Measurements from ENCODE around the gene TMTC4.
A peak's percentile ranks its signal among the peaks of the same experiment; 100 is the strongest.
"Not testable (repeated sequence)": the region's sequence is repeated elsewhere in the genome, so short reads cannot be mapped to it uniquely, and the experiment has no call there.

Gene TMTC4

GRCh38 chr13:100707818-100708740, 33.5 kb upstream of the TMTC4 start:
- TF ChIP-seq, protein P1, sequence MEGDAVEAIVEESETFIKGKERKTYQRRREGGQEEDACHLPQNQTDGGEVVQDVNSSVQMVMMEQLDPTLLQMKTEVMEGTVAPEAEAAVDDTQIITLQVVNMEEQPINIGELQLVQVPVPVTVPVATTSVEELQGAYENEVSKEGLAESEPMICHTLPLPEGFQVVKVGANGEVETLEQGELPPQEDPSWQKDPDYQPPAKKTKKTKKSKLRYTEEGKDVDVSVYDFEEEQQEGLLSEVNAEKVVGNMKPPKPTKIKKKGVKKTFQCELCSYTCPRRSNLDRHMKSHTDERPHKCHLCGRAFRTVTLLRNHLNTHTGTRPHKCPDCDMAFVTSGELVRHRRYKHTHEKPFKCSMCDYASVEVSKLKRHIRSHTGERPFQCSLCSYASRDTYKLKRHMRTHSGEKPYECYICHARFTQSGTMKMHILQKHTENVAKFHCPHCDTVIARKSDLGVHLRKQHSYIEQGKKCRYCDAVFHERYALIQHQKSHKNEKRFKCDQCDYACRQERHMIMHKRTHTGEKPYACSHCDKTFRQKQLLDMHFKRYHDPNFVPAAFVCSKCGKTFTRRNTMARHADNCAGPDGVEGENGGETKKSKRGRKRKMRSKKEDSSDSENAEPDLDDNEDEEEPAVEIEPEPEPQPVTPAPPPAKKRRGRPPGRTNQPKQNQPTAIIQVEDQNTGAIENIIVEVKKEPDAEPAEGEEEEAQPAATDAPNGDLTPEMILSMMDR (conservative IDR thresholded peaks at IDR 0.05; ENCODE audit: control insufficient read depth, insufficient read depth, low read depth, low read length): no peak
- no peak overlapping the region for H3K4me3 ChIP-seq (ENCODE audit: control insufficient read depth, low read depth, low read length)
- DNase-seq (ENCODE audit: low read depth): peak; percentile 57

DNA sequence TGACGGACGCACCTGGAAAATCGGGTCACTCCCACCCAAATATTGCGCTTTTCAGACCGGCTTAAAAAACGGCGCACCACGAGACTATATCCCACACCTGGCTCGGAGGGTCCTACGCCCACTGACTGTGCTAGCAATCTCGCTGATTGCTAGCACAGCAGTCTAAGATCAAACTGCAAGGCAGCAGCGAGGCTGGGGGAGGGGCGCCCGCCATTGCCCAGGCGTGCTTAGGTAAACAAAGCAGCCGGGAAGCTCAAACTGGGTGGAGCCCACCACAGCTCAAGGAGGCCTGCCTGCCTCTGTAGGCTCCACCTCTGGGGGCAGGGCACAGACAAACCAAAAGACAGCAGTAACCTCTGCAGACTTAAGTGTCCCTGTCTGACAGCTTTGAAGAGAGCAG, 23.7 kb upstream of the TMTC4 start:
- H3K4me3 ChIP-seq (ENCODE audit: control insufficient read depth, low read depth, low read length); DNase-seq (ENCODE audit: low read depth): not testable (repeated sequence)

DNA sequence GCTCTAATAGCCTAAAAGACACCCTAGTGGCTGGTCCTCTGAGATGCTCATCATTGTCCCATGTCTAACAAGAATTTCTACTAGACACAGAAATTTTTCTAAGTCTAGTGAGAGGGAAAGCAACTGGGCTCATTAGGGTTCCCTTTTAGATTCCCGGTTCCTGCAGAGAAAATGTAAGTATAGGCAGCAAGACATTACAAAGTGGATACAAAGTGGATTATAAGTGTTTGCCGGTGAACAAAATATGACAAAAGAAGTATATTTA, 20.8 kb upstream of the TMTC4 start:
- TF ChIP-seq, protein P1 (conservative IDR thresholded peaks at IDR 0.05; ENCODE audit: control insufficient read depth, insufficient read depth, low read depth, low read length): no peak

GRCh38 chr13:100694722-100695508, 20.3 kb upstream of the TMTC4 start:
- H3K4me3 ChIP-seq (ENCODE audit: control insufficient read depth, low read depth, low read length): no peak overlapping the region
- TF ChIP-seq, protein P1 (conservative IDR thresholded peaks at IDR 0.05; ENCODE audit: control insufficient read depth, insufficient read depth, low read depth, low read length): peak; percentile 68
- peak; percentile 65 for DNase-seq (ENCODE audit: low read depth)

More for the DNA sequence above, 20.8 kb upstream of the TMTC4 start:
- no peak for DNase-seq (ENCODE audit: low read depth)
- no peak overlapping the region for H3K4me3 ChIP-seq (ENCODE audit: control insufficient read depth, low read depth, low read length)

DNA sequence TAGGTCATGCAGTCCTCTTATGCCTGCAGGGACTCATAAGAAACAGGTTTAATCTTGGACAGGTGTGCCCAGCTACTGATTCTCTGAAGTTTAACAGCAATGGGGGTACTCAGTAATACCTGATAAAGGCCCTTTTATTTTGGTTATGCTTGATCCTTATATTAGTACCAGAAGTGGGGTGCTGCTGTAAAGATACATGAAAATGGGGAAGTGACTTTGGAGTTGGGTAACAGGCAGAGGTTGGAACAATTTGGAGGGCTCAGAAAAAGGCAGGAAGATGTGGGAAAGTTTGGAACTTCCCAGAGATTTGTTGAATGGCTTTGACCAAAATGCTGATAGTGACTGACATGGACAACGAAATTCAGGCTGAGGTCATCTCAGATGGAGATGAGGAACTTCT, 14.6 kb upstream of the TMTC4 start:
- DNase-seq (ENCODE audit: low read depth): no peak
- TF ChIP-seq, protein P1 (conservative IDR thresholded peaks at IDR 0.05; ENCODE audit: control insufficient read depth, insufficient read depth, low read depth, low read length): no peak
- no peak overlapping the region for H3K4me3 ChIP-seq (ENCODE audit: control insufficient read depth, low read depth, low read length)

DNA sequence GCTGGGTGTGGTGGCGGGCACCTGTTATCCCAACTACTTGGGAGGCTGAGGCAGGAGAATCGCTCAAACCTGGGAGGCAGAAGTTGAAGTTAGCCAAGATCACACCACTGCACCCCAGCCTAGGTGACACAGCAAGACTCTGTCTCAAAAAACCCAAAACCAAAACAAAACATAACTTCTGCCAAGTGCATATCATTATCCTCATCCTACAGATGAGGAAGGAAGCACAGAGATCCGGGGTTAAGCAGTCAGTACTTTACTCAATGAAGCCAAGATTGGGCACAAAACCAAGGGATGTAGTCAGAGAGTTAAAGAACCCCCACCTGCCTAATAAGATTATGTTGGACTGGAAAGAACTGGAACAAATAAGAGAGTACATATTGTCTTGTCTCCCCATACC, 5.5 kb upstream of the TMTC4 start:
- no peak for DNase-seq (ENCODE audit: low read depth)
- TF ChIP-seq, protein P1 (conservative IDR thresholded peaks at IDR 0.05; ENCODE audit: control insufficient read depth, insufficient read depth, low read depth, low read length): no peak
- H3K4me3 ChIP-seq (ENCODE audit: control insufficient read depth, low read depth, low read length): no peak overlapping the region

DNA sequence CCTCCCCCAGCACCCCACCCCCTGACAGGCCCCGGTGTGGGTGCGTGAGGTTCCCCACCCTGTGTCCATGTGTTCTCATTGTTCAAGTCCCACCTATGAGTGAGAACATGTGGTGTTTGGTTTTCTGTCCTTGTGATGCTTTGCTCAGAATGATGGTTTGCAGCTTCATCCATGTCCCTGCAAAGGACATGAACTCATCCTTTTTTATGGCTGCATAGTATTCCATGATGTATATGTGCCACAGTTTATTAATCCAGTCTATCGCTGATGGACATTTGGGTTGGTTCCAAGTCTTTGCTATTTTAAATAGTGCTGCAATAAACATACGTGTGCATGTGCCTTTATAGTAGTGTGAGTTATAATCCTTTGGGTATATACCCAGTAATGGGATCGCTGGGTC, 2.5 kb upstream of the TMTC4 start:
- DNase-seq (ENCODE audit: low read depth); H3K4me3 ChIP-seq (ENCODE audit: control insufficient read depth, low read depth, low read length): not testable (repeated sequence)

All from fibroblast of mammary gland (primary cell).